Right atrium auricular region (tissue), 2 donors: ENCODE measurements around the gene MRPL47. TPM values are rescaled to one million over a fixed set of nuclear protein-coding genes. Genes with fewer than 3 reads are reported as not detected.
A peak's percentile ranks its signal among the peaks of the same experiment; 100 is the strongest.
"Not testable (repeated sequence)": the region's sequence is repeated elsewhere in the genome, so short reads cannot be mapped to it uniquely, and the experiment has no call there.

Experiments
- DNase-seq: peaks from one replicate; pipeline ENCODE4 v3.0.0-alpha.2; 2019; ENCODE audit warnings: low spot score
- H3K27ac ChIP-seq, 2 donors: fragments of 200-600 bp; sonication (generic); 1 replicate in 1 of 2; 2 replicates in 1 of 2; pipeline ENCODE4 v1.5.1; 2016 to 2019
- H3K27me3 ChIP-seq, 2 donors: fragments of 200-600 bp; sonication (generic); one replicate each; pipeline versions ENCODE4 v1.5.1 to v1.6.0; 2017 to 2019
- H3K36me3 ChIP-seq: fragments of 200-600 bp; sonication (generic); one replicate; pipeline ENCODE4 v1.5.1; 2016
- H3K4me1 ChIP-seq, 2 donors: fragments of 200-600 bp; sonication (generic); one replicate each; pipeline versions ENCODE4 v1.5.1 to v1.6.0; 2017 to 2019
- H3K4me3 ChIP-seq, 2 donors: fragments of 200-600 bp; sonication (generic); 1 replicate in 1 of 2; 2 replicates in 1 of 2; pipeline ENCODE4 v1.5.1; 2017 to 2019; ENCODE audit warnings: mild to moderate bottlenecking in 1 of 2, moderate library complexity in 1 of 2
- H3K9me3 ChIP-seq, 2 donors: fragments of 200-600 bp; sonication (generic); one replicate each; pipeline ENCODE4 v1.5.1; 2019
- CTCF ChIP-seq, 2 donors: fragments of 200-600 bp; sonication (generic); IDR thresholded peaks; one replicate each; pipeline ENCODE4 v1.5.1; 2019; ENCODE audit warnings: antibody characterized with exemption in 2 of 2
- total RNA-seq, 2 donors: library from RNA; depleted of rRNA; stranded (reverse); fragments of >200 nt; gene quantifications; one replicate each; pipeline ENCODE4 v1.1.0, GENCODE V29; 2016

Gene MRPL47
- 10 to 100 TPM; 30.8 to 40.9 TPM for total RNA-seq

GRCh38 chr3:179604321-179605078, at the start of gene MRPL47, which contains the start of gene NDUFB5:
Gene MRPL47, minus strand, starts transcription at chr3:179604638. Its CDS starts 14 bp downstream, at chr3:179604624.
Gene NDUFB5, plus strand, starts transcription at chr3:179604794. Its CDS starts 22 bp downstream, at chr3:179604816.
- Histone ChIP-seq H3K36me3 (peaks cover 18% of the 10 kb centered on the region), H3K27me3 (no peaks in the 10 kb centered on the region), H3K4me3 (peak within 1 kb of the TSS; percentile 82 to 86), H3K4me1 (peaks cover 0 to 48% of the 10 kb centered on the region in 2 donors), H3K27ac (peak within 1 kb of the TSS; percentile 92 to 94), H3K9me3 (no peaks in the 10 kb centered on the region)
- peak in 1 of 2 donors; percentile 9 for TF ChIP-seq CTCF (IDR thresholded peaks at IDR 0.05)
- DNase-seq, result peak; percentile 96

GRCh38 chr3:179653096-179653797, 48.8 kb upstream of the MRPL47 start:
- Histone ChIP-seq H3K9me3 (no peaks in the 10 kb centered on the region), H3K4me1 (peaks cover 0 to 16% of the 10 kb centered on the region in 2 donors), H3K27me3 (no peaks in the 10 kb centered on the region), H3K27ac (peak overlapping the region; percentile 93 to 97), H3K4me3 (peak overlapping the region; percentile 58 to 79), H3K36me3 (no peaks in the 10 kb centered on the region)
- DNase-seq, result peak; percentile 79
- peak in 1 of 2 donors; percentile 52 for TF ChIP-seq CTCF (IDR thresholded peaks at IDR 0.05)

GRCh38 chr3:179652447-179653095, 48.1 kb upstream of the MRPL47 start, which contains the start of gene USP13:
Gene USP13, plus strand, starts transcription at chr3:179653040. Its CDS starts 186 bp downstream, at chr3:179653226.
- Histone ChIP-seq H3K9me3 (no peaks in the 10 kb centered on the region), H3K36me3 (no peaks in the 10 kb centered on the region), H3K4me1 (peaks cover 0 to 9% of the 10 kb centered on the region in 2 donors), H3K4me3 (peak within 1 kb of the TSS; percentile 58 to 79), H3K27ac (peak within 1 kb of the TSS; percentile 93 to 97), H3K27me3 (no peaks in the 10 kb centered on the region)
- TF ChIP-seq CTCF (IDR thresholded peaks at IDR 0.05), result peak in 1 of 2 donors; percentile 28
- peak; percentile 67 for DNase-seq

- Histone ChIP-seq H3K4me1 (peaks cover 0 to 9% of the 10 kb centered on the region in 2 donors), H3K36me3 (no peaks in the 10 kb centered on the region), H3K4me3 (peak overlapping the region; percentile 58 to 79), H3K9me3 (no peaks in the 10 kb centered on the region), H3K27ac (peak overlapping the region; percentile 93 to 97), H3K27me3 (no peaks in the 10 kb centered on the region)
- TF ChIP-seq CTCF (IDR thresholded peaks at IDR 0.05), result no peak
- no peak for DNase-seq
These were observed 47.4 kb upstream of the MRPL47 start for GRCh38 chr3:179651687-179652446.

GRCh38 chr3:179646177-179646576, 41.7 kb upstream of the MRPL47 start:
- TF ChIP-seq CTCF (IDR thresholded peaks at IDR 0.05), result no peak
- H3K4me3 ChIP-seq, result no peak overlapping the region
- H3K27ac ChIP-seq, result no peak overlapping the region
- H3K27me3 ChIP-seq, result no peaks in the 10 kb centered on the region
- no peaks in the 10 kb centered on the region for H3K36me3 ChIP-seq
- no peaks in the 10 kb centered on the region for H3K9me3 ChIP-seq
- no peak for DNase-seq
- H3K4me1 ChIP-seq, result no peaks in the 10 kb centered on the region

GRCh38 chr3:179643837-179644236, 39.4 kb upstream of the MRPL47 start:
- H3K27ac ChIP-seq, H3K36me3 ChIP-seq, DNase-seq, H3K4me3 ChIP-seq, H3K9me3 ChIP-seq, H3K4me1 ChIP-seq, H3K27me3 ChIP-seq: not testable (repeated sequence)
